HG03460 (cell line): ENCODE results near the gene CXorf66.
"Not testable (repeated sequence)": the region's sequence is repeated elsewhere in the genome, so short reads cannot be mapped to it uniquely, and the experiment has no call there.

Experiments
- ATAC-seq: cut with Tn5 transposase; IDR thresholded peaks from one replicate; pipeline ENCODE4 v1.9.1; 2021; ENCODE audit not compliant: unreplicated experiment

CXorf66 gene

GRCh38 chrX:139930401-139930800 lies 34.9 kb downstream of the CXorf66 start:
- no peak for ATAC-seq

GRCh38 chrX:139929876-139930275 lies 35.4 kb downstream of the CXorf66 start:
- no peak for ATAC-seq

GRCh38 chrX:139924696-139925095 lies 40.6 kb downstream of the CXorf66 start:
- ATAC-seq = no peak

- no peak for ATAC-seq
Observed at GRCh38 chrX:139924069-139924695, 41.1 kb downstream of the CXorf66 start.

- not testable (repeated sequence) for ATAC-seq
Observed at GRCh38 chrX:139921142-139921541, 44.2 kb downstream of the CXorf66 start.

GRCh38 chrX:139920316-139920715 lies 45.0 kb downstream of the CXorf66 start:
- no peak for ATAC-seq

GRCh38 chrX:139914421-139914820 lies 50.9 kb downstream of the CXorf66 start:
- no peak for ATAC-seq

- peak; percentile 64 for ATAC-seq
Observed at GRCh38 chrX:139909712-139910111, 55.6 kb downstream of the CXorf66 start.

GRCh38 chrX:139907078-139907477 lies 58.2 kb downstream of the CXorf66 start:
- ATAC-seq = no peak

- no peak for ATAC-seq
Observed at GRCh38 chrX:139905743-139906142, 59.6 kb downstream of the CXorf66 start.
